H1 (cell line): ENCODE measurements around the gene UVRAG. TPM values are rescaled to one million over a fixed set of nuclear protein-coding genes. Genes with fewer than 3 reads are reported as not detected.

Source experiments
- CTCF ChIA-PET: fragments of 300-600 bp; sonication (Branson Sonifier 250); formaldehyde crosslinking; loops from one replicate; lab custom pipeline; 2021; ENCODE audit not compliant: partially characterized antibody; lab: Charles Lee
- POLR2A ChIA-PET: fragments of 300-600 bp; sonication (Branson Sonifier 250); formaldehyde crosslinking; loops from one replicate; lab custom pipeline; 2021; ENCODE audit warnings: inconsistent platforms; ENCODE audit not compliant: partially characterized antibody; lab: Charles Lee
- DNase-seq, 2 experiments: peaks; one replicate each; pipeline versions ENCODE4 v3.0.0 to v3.0.0-alpha.2; 2010 to 2022; ENCODE audit warnings: low spot score in 2 of 2, low read depth in 1 of 2, mixed read lengths in 1 of 2
- FAIRE-seq: peaks from 2 replicates; lab custom pipeline; 2011; peaks lifted over from hg19 to GRCh38; lab: Jason Lieb, UNC
- H2AFZ ChIP-seq: 2 replicates; pipeline ENCODE4 v1.8.1; 2012; ENCODE audit warnings: low read length, inconsistent platforms
- H2AK5ac ChIP-seq: 2 replicates; pipeline ENCODE4 v1.6.1; 2013; ENCODE audit warnings: low read depth, low read length
- H2BK120ac ChIP-seq: replicated peaks from 2 replicates; pipeline ENCODE3; 2013; ENCODE audit warnings: low read depth, low read length, inconsistent platforms
- H2BK12ac ChIP-seq: 2 replicates; pipeline ENCODE4 v1.6.1; 2013; ENCODE audit warnings: low read depth, low read length
- H2BK15ac ChIP-seq: 2 replicates; pipeline ENCODE4 v1.6.1; 2013; ENCODE audit warnings: low read length
- H2BK20ac ChIP-seq: 2 replicates; pipeline ENCODE4 v1.6.1; 2013; ENCODE audit warnings: low read length
- H2BK5ac ChIP-seq: 2 replicates; pipeline ENCODE4 v1.6.1; 2013; ENCODE audit warnings: low read depth, low read length
- H3K14ac ChIP-seq: 2 replicates; pipeline ENCODE4 v1.6.1; 2013; ENCODE audit warnings: inconsistent platforms; ENCODE audit not compliant: insufficient read length
- H3K18ac ChIP-seq: 2 replicates; pipeline ENCODE4 v1.6.1; 2013; ENCODE audit warnings: low read length; ENCODE audit errors: extremely low read depth
- H3K23ac ChIP-seq: 2 replicates; pipeline ENCODE4 v1.6.1; 2013; ENCODE audit warnings: inconsistent platforms; ENCODE audit not compliant: insufficient read length
- H3K23me2 ChIP-seq: 2 replicates; pipeline ENCODE4 v1.6.1; 2013; ENCODE audit warnings: low read depth, low read length
- H3K27ac ChIP-seq: 2 replicates; pipeline ENCODE4 v1.6.1; 2011; ENCODE audit warnings: low read depth, low read length, inconsistent platforms
- H3K27me3 ChIP-seq, 4 experiments: replicated peaks in 1 of 4; 1 replicate in 1 of 4; 2 replicates in 3 of 4; pipeline versions ENCODE4 v1.6.1 to v1.8.1; 2011 to 2013; ENCODE audit warnings: low read length in 3 of 4, mild to moderate bottlenecking in 3 of 4, inconsistent platforms in 2 of 4, mixed read lengths in 2 of 4, moderate library complexity in 1 of 4; ENCODE audit not compliant: control insufficient read depth in 3 of 4, insufficient read depth in 3 of 4; ENCODE audit errors: extremely low read depth in 1 of 4
- H3K36me3 ChIP-seq, 4 experiments: 2 replicates each; pipeline versions ENCODE4 v1.6.1 to v1.8.1; 2011 to 2013; ENCODE audit warnings: mild to moderate bottlenecking in 4 of 4, low read length in 3 of 4, moderate library complexity in 2 of 4, control low read depth in 1 of 4, inconsistent platforms in 1 of 4; ENCODE audit not compliant: insufficient read depth in 4 of 4, control insufficient read depth in 2 of 4
- H3K4ac ChIP-seq: replicated peaks from 2 replicates; pipeline ENCODE3; 2013; ENCODE audit warnings: low read length, low read depth, mixed read lengths, inconsistent platforms; ENCODE audit not compliant: insufficient read length
- H3K4me1 ChIP-seq, 4 experiments: replicated peaks in 1 of 4; 1 replicate in 1 of 4; 2 replicates in 3 of 4; pipeline versions ENCODE4 v1.6.1 to v1.8.1; 2011 to 2013; ENCODE audit warnings: low read length in 3 of 4, inconsistent platforms in 2 of 4, mixed read lengths in 1 of 4; ENCODE audit not compliant: insufficient read depth in 4 of 4, control insufficient read depth in 3 of 4
- H3K4me2 ChIP-seq, 2 experiments: 2 replicates each; pipeline versions ENCODE4 v1.6.1 to v1.8.1; 2011 to 2013; ENCODE audit warnings: low read depth in 2 of 2, low read length in 2 of 2, control low read depth in 1 of 2, inconsistent platforms in 1 of 2, mild to moderate bottlenecking in 1 of 2; ENCODE audit not compliant: insufficient read depth in 1 of 2
- H3K4me3 ChIP-seq, 4 experiments: fragments of 200-600, 300-600 bp in 1 of 4; sonication (generic), shearing (Covaris generic), sonication (Bioruptor Twin) in 1 of 4; 2 replicates each; pipeline versions ENCODE4 v1.5.1 to v1.8.1; 2011 to 2016; ENCODE audit warnings: low read length in 4 of 4, low read depth in 3 of 4, control low read depth in 2 of 4, inconsistent platforms in 2 of 4, mild to moderate bottlenecking in 2 of 4, mixed read lengths in 1 of 4, moderate library complexity in 1 of 4; ENCODE audit not compliant: insufficient read depth in 2 of 4; ENCODE audit errors: extremely low read depth in 1 of 4
- H3K56ac ChIP-seq: replicated peaks from 2 replicates; pipeline ENCODE3; 2013; ENCODE audit warnings: low read depth, mild to moderate bottlenecking, mixed read lengths, low read length, inconsistent platforms; ENCODE audit not compliant: insufficient read length
- H3K79me1 ChIP-seq: 2 replicates; pipeline ENCODE4 v1.6.1; 2013; ENCODE audit warnings: low read depth, low read length, control low read depth
- H3K79me2 ChIP-seq, 2 experiments: 2 replicates each; pipeline versions ENCODE4 v1.6.1 to v1.8.1; 2012 to 2013; ENCODE audit warnings: low read length in 2 of 2, mild to moderate bottlenecking in 2 of 2, inconsistent platforms in 1 of 2; ENCODE audit not compliant: insufficient read depth in 2 of 2, control insufficient read depth in 1 of 2
- H3K9ac ChIP-seq, 4 experiments: replicated peaks in 1 of 4; 1 replicate in 1 of 4; 2 replicates in 3 of 4; pipeline versions ENCODE4 v1.6.1 to v1.8.1; 2011 to 2013; ENCODE audit warnings: low read depth in 3 of 4, low read length in 3 of 4, control low read depth in 2 of 4, mild to moderate bottlenecking in 2 of 4, moderate library complexity in 2 of 4, inconsistent platforms in 1 of 4; ENCODE audit errors: extremely low read depth in 1 of 4
- H3K9me3 ChIP-seq, 2 experiments: 2 replicates each; pipeline versions ENCODE4 v1.6.1 to v1.8.1; 2012 to 2013; ENCODE audit warnings: mild to moderate bottlenecking in 2 of 2, moderate library complexity in 2 of 2, control low read depth in 1 of 2, inconsistent platforms in 1 of 2, low read depth in 1 of 2, low read length in 1 of 2, mixed read lengths in 1 of 2; ENCODE audit not compliant: insufficient read depth in 2 of 2
- H4K20me1 ChIP-seq, 2 experiments: replicated peaks in 1 of 2; 2 replicates each; pipeline versions ENCODE3 to v1.8.1; 2011 to 2013; ENCODE audit warnings: inconsistent platforms in 2 of 2, low read length in 2 of 2, mild to moderate bottlenecking in 1 of 2; ENCODE audit not compliant: insufficient read depth in 2 of 2, control insufficient read depth in 1 of 2
- H4K5ac ChIP-seq: 2 replicates; pipeline ENCODE4 v1.6.1; 2013; ENCODE audit warnings: low read length, low read depth, mixed read lengths, inconsistent platforms; ENCODE audit not compliant: insufficient read length
- H4K8ac ChIP-seq: 2 replicates; pipeline ENCODE4 v1.8.0; 2013; ENCODE audit warnings: mild to moderate bottlenecking, moderate library complexity, low read length, inconsistent platforms; ENCODE audit not compliant: insufficient read depth; ENCODE audit errors: extremely low read depth
- H4K91ac ChIP-seq: replicated peaks from 2 replicates; pipeline ENCODE3; 2013; ENCODE audit warnings: low read length, mixed read lengths, inconsistent platforms; ENCODE audit not compliant: insufficient read length
- CTBP2 ChIP-seq: IDR thresholded peaks from 2 replicates; pipeline ENCODE4 v1.7.0; 2011; ENCODE audit warnings: borderline replicate concordance, mild to moderate bottlenecking, moderate library complexity, mixed read lengths, low read length; ENCODE audit not compliant: insufficient read depth, insufficient read length
- CTCF ChIP-seq, 3 experiments: IDR thresholded peaks; 1 replicate in 2 of 3; 2 replicates in 1 of 3; pipeline versions ENCODE4 v1.5.1 to v1.6.1; 2011; ENCODE audit warnings: low read length in 3 of 3, mild to moderate bottlenecking in 3 of 3, inconsistent platforms in 2 of 3, low read depth in 1 of 3, moderate library complexity in 1 of 3; ENCODE audit not compliant: insufficient read depth in 1 of 3; ENCODE audit errors: control extremely low read depth in 1 of 3
- EP300 ChIP-seq, 2 experiments: IDR thresholded peaks; 1 replicate in 1 of 2; 2 replicates in 1 of 2; pipeline ENCODE4 v1.6.1; 2011 to 2012; ENCODE audit warnings: low read depth in 2 of 2, low read length in 2 of 2, mild to moderate bottlenecking in 2 of 2, borderline replicate concordance in 1 of 2, inconsistent platforms in 1 of 2, moderate library complexity in 1 of 2
- GTF2F1 ChIP-seq: IDR thresholded peaks from 2 replicates; pipeline ENCODE4 v1.6.1; 2012; ENCODE audit warnings: low read depth, low read length, improper control_type of control experiment, borderline replicate concordance
- MAFK ChIP-seq: IDR thresholded peaks from 2 replicates; pipeline ENCODE4 v1.6.1; 2012; ENCODE audit warnings: low read depth, mild to moderate bottlenecking, improper control_type of control experiment, low read length
- SAP30 ChIP-seq: fragments of 300-600 bp; sonication (generic); IDR thresholded peaks from 2 replicates; pipeline ENCODE4 v1.7.1; 2012; ENCODE audit warnings: low read length, moderate library complexity, mild to moderate bottlenecking, inconsistent platforms; ENCODE audit not compliant: insufficient read depth, insufficient replicate concordance
- TCF12 ChIP-seq: IDR thresholded peaks from 2 replicates; pipeline ENCODE4 v1.6.1; 2011; ENCODE audit warnings: low read depth, mild to moderate bottlenecking, low read length
- WGBS, 2 experiments: shearing (Covaris generic) in 1 of 2; methylation state at CpG; one replicate each; pipeline versions ENCODE4 v1.1.6 to v1.1.7; 2013 to 2015; ENCODE audit warnings: low lambda C conversion rate in 2 of 2, mixed read lengths in 2 of 2, inconsistent platforms in 1 of 2, low coverage in 1 of 2, missing lambda C conversion rate in 1 of 2; ENCODE audit not compliant: insufficient replicate concordance in 2 of 2, insufficient coverage in 1 of 2, insufficient read length in 1 of 2; ENCODE audit errors: extremely low coverage in 1 of 2, missing lambda C conversion rate in 1 of 2; 5-methylcytosine and 5-hydroxymethylcytosine counted together
- polyA plus RNA-seq, 7 experiments: library from polyadenylated mRNA; depleted of rRNA in 3 of 7; stranded (reverse) in 5 of 7; unstranded in 2 of 7; fragments of >200 nt in 5 of 7; fragments of 200-250 nt in 2 of 7; gene quantifications; 1 replicate in 5 of 7; 2 replicates in 1 of 7; 4 replicates in 1 of 7; pipeline versions ENCODE4 v1.2.1 to v1.2.3, GENCODE V29; 2011 to 2013; ENCODE audit warnings: missing spikeins in 2 of 7, mixed read lengths in 2 of 7
- total RNA-seq: library from RNA; stranded (reverse); fragmentation: NEBNext Ultra II Directional; extraction: Animal tissue kit (Norgen Biotek cat#: 25700); gene quantifications from 2 replicates; pipeline ENCODE4 v1.2.1, GENCODE V29; 2021

Gene UVRAG
- total and polyA plus RNA-seq, 2 of the 8 experiments (the other 6 are each of a cell fraction or from before 2014, with no cell fraction given): 5.5 to 14.7 TPM

GRCh38 chr11:75780888-75781287 is 34.1 kb upstream of the UVRAG start:
- POLR2A ChIA-PET: interaction anchor here (0.6 to 1.1 kb wide), 2 partner anchors 209 to 987 kb away, joined by 3 read pairs; no protein-coding TSS in a partner anchor
- Histone ChIP-seq H4K5ac (no peak overlapping the region), H3K4me3 (no peak overlapping the region), H3K27me3 (no peaks in the 10 kb centered on the region), H2BK20ac (no peak overlapping the region), H3K4ac (no peak overlapping the region), H3K79me1 (no peaks in the 10 kb centered on the region), H2AK5ac (no peak overlapping the region), H3K27ac (no peak overlapping the region), H3K36me3 (no peaks in the 10 kb centered on the region), H4K20me1 (no peaks in the 10 kb centered on the region), H3K4me1 (no peaks in the 10 kb centered on the region), H2BK120ac (no peak overlapping the region), H3K9me3 (no peaks in the 10 kb centered on the region), H3K14ac (no peak overlapping the region), H3K23me2 (no peaks in the 10 kb centered on the region), H3K79me2 (no peaks in the 10 kb centered on the region), H2BK12ac (no peak overlapping the region), H2AFZ (no peak overlapping the region), H3K4me2 (no peak overlapping the region), H2BK5ac (no peak overlapping the region), H4K8ac (no peak overlapping the region), H3K18ac (no peak overlapping the region), H4K91ac (no peak overlapping the region), H2BK15ac (no peak overlapping the region), H3K9ac (no peak overlapping the region), H3K56ac (no peak overlapping the region), H3K23ac (no peak overlapping the region)
- FAIRE-seq (no peak), DNase-seq (no peak)
- WGBS, 2 experiments: 92% methylated on average over 3 of the region's 3 CpGs; no CpG with 5 or more reads in 1 of the 2 experiments
- CTCF ChIA-PET: interaction anchor here (0.5 to 1.8 kb wide), 7 partner anchors 9 to 65 kb away, joined by 3 to 5 read pairs (median 4); no protein-coding TSS in a partner anchor
- TF ChIP-seq CTBP2: no peak
- TF ChIP-seq TCF12: no peak
- no peak for TF ChIP-seq SAP30
- TF ChIP-seq MAFK: no peak
- TF ChIP-seq GTF2F1: no peak
- no peak for TF ChIP-seq EP300 (IDR thresholded peaks at IDR 0.05; ENCODE audit: borderline replicate concordance in 1 of 2, low read depth in 2 of 2, low read length in 2 of 2)
- no peak for TF ChIP-seq CTCF (IDR thresholded peaks at IDR 0.05; ENCODE audit: control extremely low read depth in 1 of 3, insufficient read depth in 1 of 3, low read depth in 1 of 3, low read length in 3 of 3)
